Measurements from ENCODE around the gene ARHGAP12. TPM values are rescaled to one million over a fixed set of nuclear protein-coding genes. Genes with fewer than 3 reads are reported as not detected.
A peak's percentile ranks its signal among the peaks of the same experiment; 100 is the strongest.

Gene ARHGAP12
- total and polyA plus RNA-seq, 2 donors from 2014 or later = 15.0 to 30.9 TPM

DNA sequence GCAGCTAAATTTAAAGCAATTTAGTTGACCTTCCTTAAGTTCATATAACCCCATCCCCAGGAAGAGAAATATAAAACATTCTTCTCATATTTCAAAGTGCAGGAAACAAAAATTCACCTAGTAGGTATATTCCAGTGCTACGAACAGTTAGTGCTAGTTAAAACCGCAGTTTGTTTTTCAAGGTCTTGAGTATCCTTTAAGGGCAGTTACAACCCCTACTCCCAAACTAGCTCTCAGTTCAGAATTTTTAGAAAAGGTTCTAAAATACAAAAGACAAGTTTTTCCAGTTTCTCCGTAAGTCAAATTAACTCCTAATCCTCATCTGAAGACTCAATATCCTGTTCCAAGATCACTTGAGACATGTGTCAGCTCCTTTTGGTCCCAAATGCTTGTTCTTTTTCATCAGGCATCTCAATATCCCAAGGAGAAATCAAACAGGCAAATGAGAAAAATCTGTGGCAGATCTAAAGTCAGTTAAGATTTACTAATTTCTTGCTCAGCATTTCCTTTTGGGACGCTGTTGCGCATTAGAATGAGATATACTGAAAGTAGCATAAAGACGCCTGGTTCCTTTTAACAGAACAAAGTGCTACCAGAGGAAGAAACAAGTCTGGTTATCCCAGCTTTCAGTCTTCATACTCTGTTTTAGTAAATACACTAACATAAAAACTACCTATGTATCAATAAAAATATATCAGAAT, 51.8 kb downstream of the ARHGAP12 start:
- H3K27ac ChIP-seq (ENCODE audit: low read depth in 2 of 2, low read length in 2 of 2) = no peak overlapping the region
- TF ChIP-seq, protein P1, sequence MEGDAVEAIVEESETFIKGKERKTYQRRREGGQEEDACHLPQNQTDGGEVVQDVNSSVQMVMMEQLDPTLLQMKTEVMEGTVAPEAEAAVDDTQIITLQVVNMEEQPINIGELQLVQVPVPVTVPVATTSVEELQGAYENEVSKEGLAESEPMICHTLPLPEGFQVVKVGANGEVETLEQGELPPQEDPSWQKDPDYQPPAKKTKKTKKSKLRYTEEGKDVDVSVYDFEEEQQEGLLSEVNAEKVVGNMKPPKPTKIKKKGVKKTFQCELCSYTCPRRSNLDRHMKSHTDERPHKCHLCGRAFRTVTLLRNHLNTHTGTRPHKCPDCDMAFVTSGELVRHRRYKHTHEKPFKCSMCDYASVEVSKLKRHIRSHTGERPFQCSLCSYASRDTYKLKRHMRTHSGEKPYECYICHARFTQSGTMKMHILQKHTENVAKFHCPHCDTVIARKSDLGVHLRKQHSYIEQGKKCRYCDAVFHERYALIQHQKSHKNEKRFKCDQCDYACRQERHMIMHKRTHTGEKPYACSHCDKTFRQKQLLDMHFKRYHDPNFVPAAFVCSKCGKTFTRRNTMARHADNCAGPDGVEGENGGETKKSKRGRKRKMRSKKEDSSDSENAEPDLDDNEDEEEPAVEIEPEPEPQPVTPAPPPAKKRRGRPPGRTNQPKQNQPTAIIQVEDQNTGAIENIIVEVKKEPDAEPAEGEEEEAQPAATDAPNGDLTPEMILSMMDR (IDR thresholded peaks at IDR 0.05; ENCODE audit: borderline replicate concordance, extremely low read depth, insufficient read depth) = no peak
- H3K36me3 ChIP-seq (ENCODE audit: control insufficient read depth in 2 of 3, insufficient read depth in 3 of 3, low read length in 3 of 3) = no peaks in the 10 kb centered on the region
- intact Hi-C loops (cut with DNase I) = no loop called here
- peaks cover 0 to 4% (median 0%) of the 10 kb centered on the region in 3 donors for H3K4me1 ChIP-seq (ENCODE audit: control insufficient read depth in 2 of 3, insufficient read depth in 2 of 3, low read depth in 1 of 3, low read length in 3 of 3)
- H3K9me3 ChIP-seq (ENCODE audit: control insufficient read depth in 2 of 3, insufficient read depth in 1 of 3, low read length in 3 of 3) = no peaks in the 10 kb centered on the region
- no peak overlapping the region for H3K9ac ChIP-seq (ENCODE audit: low read length in 3 of 3)
- no peak overlapping the region for H3K4me3 ChIP-seq (ENCODE audit: low read length in 3 of 3)
- peak; percentile 8 for FAIRE-seq
- no peaks in the 10 kb centered on the region for H3K27me3 ChIP-seq (ENCODE audit: control insufficient read depth, insufficient read depth, low read length)
- peak in 2 of 5 donors; percentile 46 to 67 for DNase-seq

DNA sequence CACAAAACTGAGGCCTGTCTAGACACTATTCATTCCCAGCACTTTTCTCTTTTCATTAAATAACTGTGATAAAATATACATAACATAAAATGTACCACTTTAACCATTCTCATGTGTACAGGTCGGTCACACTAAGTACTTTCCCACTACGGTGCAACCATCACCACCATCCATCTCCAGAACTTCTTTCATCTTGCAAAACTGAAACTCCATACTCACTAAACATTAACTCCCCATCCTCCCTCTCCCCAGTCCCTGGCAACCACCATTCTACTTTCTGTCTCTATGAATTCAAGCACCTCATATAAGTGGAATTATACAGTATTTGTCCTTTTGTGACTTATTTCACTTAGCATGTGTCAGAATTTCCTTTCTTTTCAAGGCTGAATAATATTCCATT, 53.0 kb downstream of the ARHGAP12 start:
- Histone ChIP-seq H3K36me3 (ENCODE audit: control insufficient read depth in 2 of 3, insufficient read depth in 3 of 3, low read length in 3 of 3) (no peaks in the 10 kb centered on the region), H3K27ac (ENCODE audit: low read depth in 2 of 2, low read length in 2 of 2) (no peak overlapping the region), H3K27me3 (ENCODE audit: control insufficient read depth, insufficient read depth, low read length) (no peaks in the 10 kb centered on the region), H3K4me3 (ENCODE audit: low read length in 3 of 3) (no peak overlapping the region), H3K9me3 (ENCODE audit: control insufficient read depth in 2 of 3, insufficient read depth in 1 of 3, low read length in 3 of 3) (no peaks in the 10 kb centered on the region), H3K9ac (ENCODE audit: low read length in 3 of 3) (no peak overlapping the region), H3K4me1 (ENCODE audit: control insufficient read depth in 2 of 3, insufficient read depth in 2 of 3, low read depth in 1 of 3, low read length in 3 of 3) (peaks cover 0 to 4% (median 0%) of the 10 kb centered on the region in 3 donors)
- DNase-seq (no peak), FAIRE-seq (no peak)
- intact Hi-C loops (cut with DNase I) = no loop called here
- TF ChIP-seq, protein P1 (IDR thresholded peaks at IDR 0.05; ENCODE audit: borderline replicate concordance, extremely low read depth, insufficient read depth) = no peak

DNA sequence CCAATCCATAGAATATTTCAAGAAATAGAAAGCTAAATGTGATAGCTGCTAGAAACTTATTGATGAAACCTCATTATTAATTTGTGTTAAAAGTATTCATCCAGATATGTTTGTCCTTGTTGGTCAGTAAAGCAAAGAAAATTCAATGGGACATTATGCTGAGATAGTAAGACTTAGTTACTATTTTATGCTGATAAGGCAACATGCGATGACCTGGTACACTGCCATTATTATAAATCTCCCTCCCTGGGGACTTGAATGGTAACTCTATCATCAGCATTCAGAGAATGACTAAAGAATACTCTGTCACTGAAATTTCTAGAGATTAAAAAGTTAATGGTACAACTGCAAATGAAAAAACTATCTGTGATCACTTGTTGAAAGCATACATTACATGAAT, 54.9 kb downstream of the ARHGAP12 start:
- DNase-seq = no peak
- intact Hi-C loops (cut with DNase I) = no loop called here
- Histone ChIP-seq H3K27me3 (ENCODE audit: control insufficient read depth, insufficient read depth, low read length) (no peaks in the 10 kb centered on the region), H3K27ac (ENCODE audit: low read depth in 2 of 2, low read length in 2 of 2) (no peak overlapping the region), H3K9ac (ENCODE audit: low read length in 3 of 3) (no peak overlapping the region), H3K36me3 (ENCODE audit: control insufficient read depth in 2 of 3, insufficient read depth in 3 of 3, low read length in 3 of 3) (no peaks in the 10 kb centered on the region), H3K4me1 (ENCODE audit: control insufficient read depth in 2 of 3, insufficient read depth in 2 of 3, low read depth in 1 of 3, low read length in 3 of 3) (no peaks in the 10 kb centered on the region), H3K4me3 (ENCODE audit: low read length in 3 of 3) (no peak overlapping the region), H3K9me3 (ENCODE audit: control insufficient read depth in 2 of 3, insufficient read depth in 1 of 3, low read length in 3 of 3) (no peaks in the 10 kb centered on the region)
- TF ChIP-seq, protein P1 (IDR thresholded peaks at IDR 0.05; ENCODE audit: borderline replicate concordance, extremely low read depth, insufficient read depth) = no peak
- no peak for FAIRE-seq

Data from kidney (tissue), 14 donors.